IMR-90 (cell line): ENCODE data around the gene STK35. TPM values are rescaled to one million over a fixed set of nuclear protein-coding genes. Genes with fewer than 3 reads are reported as not detected.

Experiments used
- ATAC-seq: fragments of 200-7000 bp; cut with Tn5 transposase; 2 replicates; pipeline ENCODE4 v1.9.1; 2020; ENCODE audit warnings: low read depth, mild to moderate bottlenecking, moderate library complexity
- BruUV-seq: library from RNA; stranded (reverse); fragments of 400-500 nt; replicated peaks from 2 replicates; lab custom pipeline; 2021; lab: Mats Ljungman, UMichigan
- CTCF ChIA-PET: fragments of 300-600 bp; formaldehyde crosslinking; extraction: SDS; loops from one replicate; lab custom pipeline; 2021; ENCODE audit warnings: antibody characterized with exemption; lab: Yijun Ruan, JAX
- POLR2A ChIA-PET: fragments of 300-600 bp; sonication (Branson Sonifier 250); formaldehyde crosslinking; loops from one replicate; lab custom pipeline; 2022; ENCODE audit warnings: antibody characterized with exemption; ENCODE audit not compliant: unreplicated experiment; lab: Charles Lee
- DNase-seq: peaks from one replicate; pipeline ENCODE4 v3.0.0; 2013
- H2AFZ ChIP-seq: replicated peaks from 2 replicates; pipeline ENCODE3; 2013; ENCODE audit warnings: low read length, mild to moderate bottlenecking; ENCODE audit not compliant: poor library complexity
- H2AK5ac ChIP-seq: 2 replicates; pipeline ENCODE4 v1.6.1; 2013; ENCODE audit warnings: low read depth, low read length, inconsistent platforms
- H2AK9ac ChIP-seq: replicated peaks from 2 replicates; pipeline ENCODE3; 2013; ENCODE audit warnings: mild to moderate bottlenecking, low read depth, low read length, moderate library complexity; ENCODE audit not compliant: poor library complexity
- H2BK120ac ChIP-seq: 2 replicates; pipeline ENCODE4 v1.6.1; 2013; ENCODE audit warnings: low read depth, low read length, inconsistent platforms
- H2BK15ac ChIP-seq: 3 replicates; pipeline ENCODE4 v1.6.1; 2013; ENCODE audit warnings: low read depth, low read length, inconsistent platforms
- H2BK20ac ChIP-seq: 2 replicates; pipeline ENCODE4 v1.6.1; 2013; ENCODE audit warnings: low read depth, mild to moderate bottlenecking, inconsistent platforms, low read length, moderate library complexity
- H2BK5ac ChIP-seq: 2 replicates; pipeline ENCODE4 v1.6.1; 2013; ENCODE audit warnings: mild to moderate bottlenecking, low read depth, low read length, inconsistent platforms; ENCODE audit not compliant: poor library complexity, severe bottlenecking
- H3K14ac ChIP-seq: replicated peaks from 2 replicates; pipeline ENCODE4 v1.6.1; 2013; ENCODE audit warnings: low read depth, low read length, inconsistent platforms
- H3K18ac ChIP-seq: 2 replicates; pipeline ENCODE4 v1.6.1; 2013; ENCODE audit warnings: low read depth, low read length, control low read depth
- H3K23ac ChIP-seq: 2 replicates; pipeline ENCODE4 v1.6.1; 2013; ENCODE audit warnings: low read depth, low read length, inconsistent platforms
- H3K27ac ChIP-seq: 2 replicates; pipeline ENCODE4 v1.5.1; 2013; ENCODE audit warnings: mild to moderate bottlenecking, control low read depth, low read length; ENCODE audit not compliant: insufficient read depth
- H3K27me3 ChIP-seq: 2 replicates; pipeline ENCODE4 v1.6.1; 2013; ENCODE audit warnings: low read length; ENCODE audit not compliant: control insufficient read depth, insufficient read depth
- H3K36me3 ChIP-seq: 2 replicates; pipeline ENCODE4 v1.6.1; 2013; ENCODE audit warnings: low read length, mixed read lengths; ENCODE audit not compliant: control insufficient read depth, insufficient read depth
- H3K4ac ChIP-seq: 2 replicates; pipeline ENCODE4 v1.6.1; 2013; ENCODE audit warnings: low read depth, low read length, inconsistent platforms
- H3K4me1 ChIP-seq: 2 replicates; pipeline ENCODE4 v1.6.1; 2013; ENCODE audit warnings: low read length, mixed read lengths; ENCODE audit not compliant: control insufficient read depth, insufficient read depth
- H3K4me2 ChIP-seq: 2 replicates; pipeline ENCODE4 v1.6.1; 2013; ENCODE audit warnings: low read depth, mild to moderate bottlenecking, control low read depth, low read length, moderate library complexity
- H3K4me3 ChIP-seq: 2 replicates; pipeline ENCODE4 v1.5.1; 2013; ENCODE audit warnings: low read depth, mild to moderate bottlenecking, control low read depth, low read length, moderate library complexity; ENCODE audit not compliant: insufficient read depth
- H3K56ac ChIP-seq: 2 replicates; pipeline ENCODE4 v1.6.1; 2013; ENCODE audit warnings: low read length, inconsistent platforms; ENCODE audit not compliant: insufficient read depth; ENCODE audit errors: extremely low read depth
- H3K79me1 ChIP-seq, 2 experiments: 2 replicates each; pipeline ENCODE4 v1.6.1; 2013; ENCODE audit warnings: low read length in 2 of 2, inconsistent platforms in 1 of 2, low read depth in 1 of 2
- H3K9ac ChIP-seq: 2 replicates; pipeline ENCODE4 v1.6.1; 2013; ENCODE audit warnings: low read depth, low read length, control low read depth
- H3K9me1 ChIP-seq: 2 replicates; pipeline ENCODE4 v1.6.1; 2013; ENCODE audit warnings: low read length, inconsistent platforms; ENCODE audit not compliant: insufficient read depth
- H3K9me3 ChIP-seq: 2 replicates; pipeline ENCODE4 v1.6.1; 2013; ENCODE audit warnings: low read length; ENCODE audit not compliant: control insufficient read depth, insufficient read depth
- H4K20me1 ChIP-seq: 2 replicates; pipeline ENCODE4 v1.6.1; 2013; ENCODE audit warnings: low read length, inconsistent platforms; ENCODE audit not compliant: insufficient read depth
- H4K5ac ChIP-seq: 2 replicates; pipeline ENCODE4 v1.6.1; 2013; ENCODE audit warnings: mild to moderate bottlenecking, low read depth, low read length, control low read depth
- H4K8ac ChIP-seq, 2 experiments: 2 replicates each; pipeline ENCODE4 v1.6.1; 2013; ENCODE audit warnings: low read depth in 2 of 2, low read length in 2 of 2, control low read depth in 1 of 2, inconsistent platforms in 1 of 2
- H4K91ac ChIP-seq: 2 replicates; pipeline ENCODE4 v1.6.1; 2013; ENCODE audit warnings: low read depth, low read length, inconsistent platforms; ENCODE audit not compliant: insufficient read depth
- BHLHE40 ChIP-seq: fragments of 150-350 bp; IDR thresholded peaks from 2 replicates; pipeline ENCODE4 v1.6.1; 2016; ENCODE audit warnings: mild to moderate bottlenecking, low read depth, low read length
- SMC3 ChIP-seq: fragments of 150-350 bp; IDR thresholded peaks from 2 replicates; pipeline ENCODE4 v1.6.1; 2016; ENCODE audit warnings: low read depth, mild to moderate bottlenecking, antibody characterized with exemption, low read length, moderate library complexity
- WGBS, 2 experiments: methylation state at CpG; one replicate each; pipeline versions ENCODE4 v1.1.5 to v1.1.7; 2013; ENCODE audit warnings: missing lambda C conversion rate in 2 of 2; ENCODE audit not compliant: insufficient read length in 1 of 2; ENCODE audit errors: extremely low coverage in 2 of 2; 5-methylcytosine and 5-hydroxymethylcytosine counted together
- dilution Hi-C: fragments of 300-500 bp; cut with HindIII; formaldehyde crosslinking; loops from one replicate; pipeline ENCODE4 v1.14.3; 2018; ENCODE audit warnings: low sequenced_read_pairs; ENCODE audit not compliant: unreplicated experiment
- in situ Hi-C: fragments of 300-500 bp; cut with MboI; formaldehyde crosslinking; loops from 3 replicates; pipeline ENCODE4 v1.14.3; 2019; ENCODE audit warnings: low sequenced_read_pairs, inconsistent platforms, mixed read lengths
- intact Hi-C: fragments of 100-400 bp; cut with micrococcal nuclease; formaldehyde crosslinking; loops from 2 replicates; pipeline ENCODE4 v1.10.0; 2022
- polyA plus RNA-seq, 3 experiments: library from polyadenylated mRNA; depleted of rRNA; stranded (reverse); fragments of >200 nt; gene quantifications; 2 replicates each; pipeline ENCODE4 v1.2.3, GENCODE V29; 2012; ENCODE audit warnings: low replicate concordance in 1 of 3
- total RNA-seq: library from RNA; depleted of rRNA; stranded (reverse); fragments of >200 nt; gene quantifications from 2 replicates; pipeline ENCODE4 v1.2.3, GENCODE V29; 2012

STK35 gene
- total and polyA plus RNA-seq, 2 of the 4 experiments (the other 2 are of a cell fraction) = 11.1 to 12.0 TPM

GRCh38 chr20:2059411-2059810 lies 42.2 kb upstream of the STK35 start:
- ChIA-PET CTCF (no interaction called here), POLR2A (no interaction called here)
- no peak overlapping the region for H2BK5ac ChIP-seq
- TF ChIP-seq BHLHE40 = no peak
- TF ChIP-seq SMC3 = no peak
- H3K27ac ChIP-seq = no peak overlapping the region
- no peak overlapping the region for H3K56ac ChIP-seq
- H3K4ac ChIP-seq = no peak overlapping the region
- H3K36me3 ChIP-seq = no peaks in the 10 kb centered on the region
- no peak overlapping the region for H2BK20ac ChIP-seq
- H3K23ac ChIP-seq = no peak overlapping the region
- H3K9ac ChIP-seq = no peak overlapping the region
- no peak overlapping the region for H4K8ac ChIP-seq
- no peak overlapping the region for H3K14ac ChIP-seq
- no peaks in the 10 kb centered on the region for H3K4me1 ChIP-seq
- no peak for DNase-seq
- no peak overlapping the region for H2AK5ac ChIP-seq
- no peaks in the 10 kb centered on the region for H3K9me3 ChIP-seq
- no peak overlapping the region for H2AK9ac ChIP-seq
- H2BK120ac ChIP-seq = no peak overlapping the region
- H3K79me1 ChIP-seq = no peaks in the 10 kb centered on the region
- no peak overlapping the region for H2AFZ ChIP-seq
- H2BK15ac ChIP-seq = no peak overlapping the region
- dilution Hi-C loops = no loop called here
- H4K5ac ChIP-seq = no peak overlapping the region
- in situ Hi-C loops = no loop called here
- no peak for ATAC-seq
- H3K27me3 ChIP-seq = no peaks in the 10 kb centered on the region
- no peaks in the 10 kb centered on the region for H3K9me1 ChIP-seq
- intact Hi-C loops = no loop called here
- H3K4me3 ChIP-seq = no peak overlapping the region
- no peaks in the 10 kb centered on the region for H4K20me1 ChIP-seq
- WGBS, 2 experiments = no CpG with 5 or more reads among the region's 2 CpGs
- BruUV-seq = no TSS peak
- no peak overlapping the region for H3K4me2 ChIP-seq
- H3K18ac ChIP-seq = no peak overlapping the region
- no peak overlapping the region for H4K91ac ChIP-seq
